Subcutaneous abdominal adipose tissue (tissue), 5 donors: ENCODE data around the gene SLC6A7.

Experiments
- H3K27ac ChIP-seq: one replicate; pipeline ENCODE4 v1.7.0; 2013; ENCODE audit warnings: low read depth, mild to moderate bottlenecking, inconsistent platforms, low read length, moderate library complexity
- H3K27me3 ChIP-seq, 5 donors: one replicate each; pipeline ENCODE4 v1.7.0; 2013; ENCODE audit warnings: low read length in 5 of 5, inconsistent platforms in 1 of 5; ENCODE audit not compliant: control insufficient read depth in 5 of 5, insufficient read depth in 4 of 5
- H3K36me3 ChIP-seq, 5 donors: one replicate each; pipeline ENCODE4 v1.7.0; 2013; ENCODE audit warnings: low read length in 5 of 5; ENCODE audit not compliant: control insufficient read depth in 5 of 5, insufficient read depth in 5 of 5
- H3K4me1 ChIP-seq, 5 donors: one replicate each; pipeline ENCODE4 v1.7.0; 2013; ENCODE audit warnings: low read length in 5 of 5, mild to moderate bottlenecking in 3 of 5, moderate library complexity in 1 of 5; ENCODE audit not compliant: control insufficient read depth in 5 of 5, insufficient read depth in 5 of 5
- H3K4me3 ChIP-seq, 5 donors: one replicate each; pipeline ENCODE4 v1.7.0; 2013; ENCODE audit warnings: low read length in 5 of 5, low read depth in 1 of 5
- H3K9ac ChIP-seq, 5 donors: one replicate each; pipeline ENCODE4 v1.7.0; 2013; ENCODE audit warnings: low read length in 5 of 5, mild to moderate bottlenecking in 4 of 5, moderate library complexity in 3 of 5
- H3K9me3 ChIP-seq, 5 donors: one replicate each; pipeline ENCODE4 v1.7.0; 2013; ENCODE audit warnings: low read length in 5 of 5; ENCODE audit not compliant: control insufficient read depth in 5 of 5
- donor health status: healthy.
- donor health status: healthy.
- donor health status: healthy.
- donor health status: healthy.
- donor health status: healthy.

Gene SLC6A7

GRCh38 chr5:150253416-150254208 lies 63.8 kb downstream of the SLC6A7 start:
- Histone ChIP-seq H3K36me3 (no peaks in the 10 kb centered on the region), H3K9me3 (no peaks in the 10 kb centered on the region), H3K9ac (no peak overlapping the region), H3K4me3 (no peak overlapping the region), H3K27ac (no peak overlapping the region), H3K4me1 (peaks cover 0 to 3% (median 0%) of the 10 kb centered on the region in 5 donors), H3K27me3 (no peaks in the 10 kb centered on the region)

DNA sequence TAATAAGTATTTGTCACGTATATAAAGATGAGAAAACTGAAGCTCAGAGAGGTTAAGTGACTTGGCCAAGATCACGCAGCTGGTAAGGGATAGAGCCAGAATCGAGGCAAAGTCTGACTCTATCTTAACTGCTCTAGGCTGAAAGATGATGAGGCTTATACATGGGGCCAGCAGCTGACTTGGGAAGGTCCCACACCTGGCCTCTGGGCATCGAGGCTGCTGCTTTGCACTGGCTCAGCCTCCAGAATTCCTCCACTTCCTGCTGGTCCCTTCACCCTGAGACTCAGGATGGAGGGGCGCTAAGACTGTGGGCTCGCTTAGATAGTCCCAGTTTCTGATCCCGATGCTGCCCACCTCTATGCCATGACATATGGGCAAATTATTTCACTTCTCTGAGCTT lies 64.5 kb downstream of the SLC6A7 start:
- Histone ChIP-seq H3K4me3 (no peak overlapping the region), H3K9me3 (no peaks in the 10 kb centered on the region), H3K27ac (no peak overlapping the region), H3K9ac (no peak overlapping the region), H3K4me1 (peaks cover 0 to 3% (median 0%) of the 10 kb centered on the region in 5 donors), H3K36me3 (no peaks in the 10 kb centered on the region), H3K27me3 (no peaks in the 10 kb centered on the region)

DNA sequence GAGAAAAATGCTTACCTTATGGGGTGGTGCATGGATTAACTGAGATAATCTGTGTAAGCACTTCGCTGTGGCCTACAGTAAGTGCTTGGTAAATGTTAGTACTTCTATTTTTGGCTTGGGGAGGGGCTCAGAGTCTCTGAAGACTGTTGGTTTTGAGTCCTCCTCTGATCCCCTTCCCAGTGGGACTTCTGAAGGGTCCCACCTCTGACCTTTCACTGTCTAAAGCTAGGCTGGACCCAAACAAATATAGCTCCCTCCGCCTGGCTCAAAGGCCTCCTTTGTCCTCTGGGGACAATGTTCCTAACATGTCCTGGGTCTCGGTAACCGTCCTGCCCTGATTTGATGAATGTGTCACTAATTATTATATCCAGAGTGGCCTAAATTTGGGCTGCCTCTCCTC lies 64.9 kb downstream of the SLC6A7 start:
- Histone ChIP-seq H3K4me1 (peaks cover 0 to 3% (median 0%) of the 10 kb centered on the region in 5 donors), H3K9ac (no peak overlapping the region), H3K9me3 (no peaks in the 10 kb centered on the region), H3K27me3 (no peaks in the 10 kb centered on the region), H3K4me3 (no peak overlapping the region), H3K27ac (no peak overlapping the region), H3K36me3 (no peaks in the 10 kb centered on the region)

GRCh38 chr5:150255659-150256409 lies 66.0 kb downstream of the SLC6A7 start:
- Histone ChIP-seq H3K36me3 (no peaks in the 10 kb centered on the region), H3K27ac (no peak overlapping the region), H3K9me3 (no peaks in the 10 kb centered on the region), H3K9ac (no peak overlapping the region), H3K27me3 (no peaks in the 10 kb centered on the region), H3K4me1 (peaks cover 0 to 3% (median 0%) of the 10 kb centered on the region in 5 donors), H3K4me3 (no peak overlapping the region)

- Histone ChIP-seq H3K4me3 (no peak overlapping the region), H3K9me3 (no peaks in the 10 kb centered on the region), H3K36me3 (no peaks in the 10 kb centered on the region), H3K4me1 (peaks cover 0 to 3% (median 0%) of the 10 kb centered on the region in 5 donors), H3K27ac (no peak overlapping the region), H3K27me3 (no peaks in the 10 kb centered on the region), H3K9ac (no peak overlapping the region)
Measured at GRCh38 chr5:150256410-150257064, 66.7 kb downstream of the SLC6A7 start.

- H3K9me3 ChIP-seq, result no peaks in the 10 kb centered on the region
- no peak overlapping the region for H3K4me3 ChIP-seq
- peaks cover 0 to 3% (median 0%) of the 10 kb centered on the region in 5 donors for H3K4me1 ChIP-seq
- no peak overlapping the region for H3K27ac ChIP-seq
- no peaks in the 10 kb centered on the region for H3K36me3 ChIP-seq
- peaks cover 0 to 6% (median 0%) of the 10 kb centered on the region in 5 donors for H3K27me3 ChIP-seq
- no peak overlapping the region for H3K9ac ChIP-seq
Measured at GRCh38 chr5:150257424-150257823, 67.6 kb downstream of the SLC6A7 start.

DNA sequence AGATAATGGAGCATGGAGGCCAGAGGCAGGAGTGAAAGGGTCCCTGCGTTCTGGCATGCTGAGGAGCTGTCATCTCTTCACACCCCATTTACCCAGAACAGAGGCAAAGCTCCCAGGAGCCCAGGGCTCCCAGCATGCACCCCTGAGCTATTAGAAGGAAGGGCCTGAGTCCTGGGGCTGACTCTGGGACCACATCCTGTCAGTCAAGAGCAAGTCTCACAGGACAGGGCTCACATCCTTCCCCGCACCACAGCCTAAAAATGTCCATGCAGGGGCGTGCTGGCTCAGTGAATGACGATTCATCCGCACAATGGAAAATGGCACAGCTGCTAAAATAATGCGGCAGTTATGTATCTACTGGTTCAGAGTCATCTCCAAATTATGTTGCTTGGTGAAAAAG lies 68.3 kb downstream of the SLC6A7 start:
- Histone ChIP-seq H3K27ac (no peak overlapping the region), H3K9me3 (no peaks in the 10 kb centered on the region), H3K4me3 (no peak overlapping the region), H3K9ac (no peak overlapping the region), H3K27me3 (peaks cover 0 to 6% (median under 1%) of the 10 kb centered on the region in 5 donors), H3K36me3 (no peaks in the 10 kb centered on the region), H3K4me1 (peaks cover 0 to 3% (median 0%) of the 10 kb centered on the region in 5 donors)
